Measurements from ENCODE around the gene G6PC1. TPM values are rescaled to one million over a fixed set of nuclear protein-coding genes. Genes with fewer than 3 reads are reported as not detected.

G6PC1 gene
- total and polyA plus RNA-seq, 2 of the 13 experiments (the other 11 are each of a cell fraction or from before 2014, with no cell fraction given), result 1.7 to 37.9 TPM

DNA sequence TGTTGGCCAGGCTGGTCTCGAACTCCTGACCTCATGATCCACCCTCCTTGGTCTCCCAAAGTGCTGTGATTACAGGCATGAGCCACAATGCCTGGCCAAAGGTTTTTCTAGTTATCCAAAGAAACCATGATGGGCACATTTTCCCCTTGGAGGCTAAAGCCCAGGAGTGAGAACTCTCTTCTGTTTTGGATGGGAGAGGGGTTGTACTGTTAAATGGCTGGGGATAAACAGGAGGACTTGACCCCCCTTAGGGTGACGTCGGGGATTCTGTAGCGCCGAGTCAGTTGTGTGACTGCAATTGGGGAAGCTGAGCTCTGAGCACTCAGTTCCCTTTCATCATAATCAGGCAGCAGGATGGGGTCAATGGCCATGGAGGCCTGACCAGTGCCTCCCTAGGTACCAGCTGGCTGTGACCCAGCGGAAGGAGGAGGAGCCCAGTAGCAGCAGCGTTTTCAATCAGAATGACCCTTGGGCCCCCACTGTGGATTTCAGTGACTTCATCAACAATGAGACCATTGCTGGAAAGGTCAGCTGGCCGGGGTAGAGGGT is 45.5 kb upstream of the G6PC1 start (continued):
- TF ChIP-seq, protein P1, sequence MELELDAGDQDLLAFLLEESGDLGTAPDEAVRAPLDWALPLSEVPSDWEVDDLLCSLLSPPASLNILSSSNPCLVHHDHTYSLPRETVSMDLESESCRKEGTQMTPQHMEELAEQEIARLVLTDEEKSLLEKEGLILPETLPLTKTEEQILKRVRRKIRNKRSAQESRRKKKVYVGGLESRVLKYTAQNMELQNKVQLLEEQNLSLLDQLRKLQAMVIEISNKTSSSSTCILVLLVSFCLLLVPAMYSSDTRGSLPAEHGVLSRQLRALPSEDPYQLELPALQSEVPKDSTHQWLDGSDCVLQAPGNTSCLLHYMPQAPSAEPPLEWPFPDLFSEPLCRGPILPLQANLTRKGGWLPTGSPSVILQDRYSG (CRISPR knock-in tag; IDR thresholded peaks at IDR 0.05), result no peak
- TF ChIP-seq ZNF619 (CRISPR knock-in tag; IDR thresholded peaks at IDR 0.05) (no peak), KMT2B (CRISPR knock-in tag; IDR thresholded peaks at IDR 0.05) (0 out of 2 replicates have a peak, but pooled peaks have one; percentile 47), NFKBIZ (CRISPR knock-in tag; IDR thresholded peaks at IDR 0.05) (no peak), HNRNPH1 (optimal IDR thresholded peaks at IDR 0.05; ENCODE audit: low read depth, low read length) (no peak), ZFP62 (CRISPR knock-in tag; IDR thresholded peaks at IDR 0.05) (no peak), SIN3A (IDR thresholded peaks at IDR 0.05; ENCODE audit: borderline replicate concordance, low read depth, low read length) (peak; percentile 81; the same call in 1 of the 2 replicates), ZMAT3 (CRISPR knock-in tag; conservative IDR thresholded peaks at IDR 0.05) (0 out of 2 replicates have a peak, but pooled peaks have one; percentile 24), ZNF264 (CRISPR knock-in tag; IDR thresholded peaks at IDR 0.05) (no peak), PHF21A (CRISPR knock-in tag; IDR thresholded peaks at IDR 0.05) (peak; percentile 90), KMT2A (CRISPR knock-in tag; IDR thresholded peaks at IDR 0.05) (no peak; the same call in 1 of the 2 replicates), ZSCAN31 (CRISPR knock-in tag; IDR thresholded peaks at IDR 0.05; ENCODE audit: low read depth) (no peak), CEBPG (CRISPR knock-in tag; IDR thresholded peaks at IDR 0.05) (peak; percentile 58; the same call in 1 of the 2 replicates), SNAPC2 (CRISPR knock-in tag; IDR thresholded peaks at IDR 0.05) (0 out of 2 replicates have a peak, but pooled peaks have one; percentile 62), ATF1 (CRISPR knock-in tag; IDR thresholded peaks at IDR 0.05) (no peak; the same call in none of the 2 replicates), JUND (CRISPR knock-in tag; IDR thresholded peaks at IDR 0.05) (peak; percentile 82), POLR2G (IDR thresholded peaks at IDR 0.05; ENCODE audit: low read depth, low read length) (no peak), HIVEP1 (CRISPR knock-in tag; IDR thresholded peaks at IDR 0.05) (peak; percentile 62; the same call in 1 of the 2 replicates), ZNF776 (CRISPR knock-in tag; IDR thresholded peaks at IDR 0.05) (no peak), KDM6A (CRISPR knock-in tag; IDR thresholded peaks at IDR 0.05; ENCODE audit: low read depth) (no peak)
- TF ChIP-seq, protein P2, sequence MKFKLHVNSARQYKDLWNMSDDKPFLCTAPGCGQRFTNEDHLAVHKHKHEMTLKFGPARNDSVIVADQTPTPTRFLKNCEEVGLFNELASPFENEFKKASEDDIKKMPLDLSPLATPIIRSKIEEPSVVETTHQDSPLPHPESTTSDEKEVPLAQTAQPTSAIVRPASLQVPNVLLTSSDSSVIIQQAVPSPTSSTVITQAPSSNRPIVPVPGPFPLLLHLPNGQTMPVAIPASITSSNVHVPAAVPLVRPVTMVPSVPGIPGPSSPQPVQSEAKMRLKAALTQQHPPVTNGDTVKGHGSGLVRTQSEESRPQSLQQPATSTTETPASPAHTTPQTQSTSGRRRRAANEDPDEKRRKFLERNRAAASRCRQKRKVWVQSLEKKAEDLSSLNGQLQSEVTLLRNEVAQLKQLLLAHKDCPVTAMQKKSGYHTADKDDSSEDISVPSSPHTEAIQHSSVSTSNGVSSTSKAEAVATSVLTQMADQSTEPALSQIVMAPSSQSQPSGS (CRISPR knock-in tag; IDR thresholded peaks at IDR 0.05), result no peak; the same call in none of the 2 replicates
- TF ChIP-seq, protein P3, sequence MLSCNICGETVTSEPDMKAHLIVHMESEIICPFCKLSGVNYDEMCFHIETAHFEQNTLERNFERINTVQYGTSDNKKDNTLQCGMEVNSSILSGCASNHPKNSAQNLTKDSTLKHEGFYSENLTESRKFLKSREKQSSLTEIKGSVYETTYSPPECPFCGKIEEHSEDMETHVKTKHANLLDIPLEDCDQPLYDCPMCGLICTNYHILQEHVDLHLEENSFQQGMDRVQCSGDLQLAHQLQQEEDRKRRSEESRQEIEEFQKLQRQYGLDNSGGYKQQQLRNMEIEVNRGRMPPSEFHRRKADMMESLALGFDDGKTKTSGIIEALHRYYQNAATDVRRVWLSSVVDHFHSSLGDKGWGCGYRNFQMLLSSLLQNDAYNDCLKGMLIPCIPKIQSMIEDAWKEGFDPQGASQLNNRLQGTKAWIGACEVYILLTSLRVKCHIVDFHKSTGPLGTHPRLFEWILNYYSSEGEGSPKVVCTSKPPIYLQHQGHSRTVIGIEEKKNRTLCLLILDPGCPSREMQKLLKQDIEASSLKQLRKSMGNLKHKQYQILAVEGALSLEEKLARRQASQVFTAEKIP (CRISPR knock-in tag; IDR thresholded peaks at IDR 0.05; ENCODE audit: borderline replicate concordance), result no peak
- TF ChIP-seq, protein P4, sequence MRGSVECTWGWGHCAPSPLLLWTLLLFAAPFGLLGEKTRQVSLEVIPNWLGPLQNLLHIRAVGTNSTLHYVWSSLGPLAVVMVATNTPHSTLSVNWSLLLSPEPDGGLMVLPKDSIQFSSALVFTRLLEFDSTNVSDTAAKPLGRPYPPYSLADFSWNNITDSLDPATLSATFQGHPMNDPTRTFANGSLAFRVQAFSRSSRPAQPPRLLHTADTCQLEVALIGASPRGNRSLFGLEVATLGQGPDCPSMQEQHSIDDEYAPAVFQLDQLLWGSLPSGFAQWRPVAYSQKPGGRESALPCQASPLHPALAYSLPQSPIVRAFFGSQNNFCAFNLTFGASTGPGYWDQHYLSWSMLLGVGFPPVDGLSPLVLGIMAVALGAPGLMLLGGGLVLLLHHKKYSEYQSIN (CRISPR knock-in tag; IDR thresholded peaks at IDR 0.05; ENCODE audit: borderline replicate concordance), result no peak
- TF ChIP-seq, protein P5, sequence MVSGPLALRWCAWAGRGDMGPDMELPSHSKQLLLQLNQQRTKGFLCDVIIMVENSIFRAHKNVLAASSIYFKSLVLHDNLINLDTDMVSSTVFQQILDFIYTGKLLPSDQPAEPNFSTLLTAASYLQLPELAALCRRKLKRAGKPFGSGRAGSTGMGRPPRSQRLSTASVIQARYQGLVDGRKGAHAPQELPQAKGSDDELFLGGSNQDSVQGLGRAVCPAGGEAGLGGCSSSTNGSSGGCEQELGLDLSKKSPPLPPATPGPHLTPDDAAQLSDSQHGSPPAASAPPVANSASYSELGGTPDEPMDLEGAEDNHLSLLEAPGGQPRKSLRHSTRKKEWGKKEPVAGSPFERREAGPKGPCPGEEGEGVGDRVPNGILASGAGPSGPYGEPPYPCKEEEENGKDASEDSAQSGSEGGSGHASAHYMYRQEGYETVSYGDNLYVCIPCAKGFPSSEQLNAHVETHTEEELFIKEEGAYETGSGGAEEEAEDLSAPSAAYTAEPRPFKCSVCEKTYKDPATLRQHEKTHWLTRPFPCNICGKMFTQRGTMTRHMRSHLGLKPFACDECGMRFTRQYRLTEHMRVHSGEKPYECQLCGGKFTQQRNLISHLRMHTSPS (CRISPR knock-in tag; IDR thresholded peaks at IDR 0.05; ENCODE audit: low read depth), result peak; percentile 63; the same call in 1 of the 2 replicates

Measured in HepG2 (cell line).